HG03521 (cell line): Measurements from ENCODE around the gene NCKIPSD.

Source experiments
- ATAC-seq: cut with Tn5 transposase; IDR thresholded peaks from one replicate; pipeline ENCODE4 v1.9.1; 2021; ENCODE audit warnings: mild to moderate bottlenecking, moderate library complexity; ENCODE audit not compliant: unreplicated experiment

NCKIPSD gene

DNA sequence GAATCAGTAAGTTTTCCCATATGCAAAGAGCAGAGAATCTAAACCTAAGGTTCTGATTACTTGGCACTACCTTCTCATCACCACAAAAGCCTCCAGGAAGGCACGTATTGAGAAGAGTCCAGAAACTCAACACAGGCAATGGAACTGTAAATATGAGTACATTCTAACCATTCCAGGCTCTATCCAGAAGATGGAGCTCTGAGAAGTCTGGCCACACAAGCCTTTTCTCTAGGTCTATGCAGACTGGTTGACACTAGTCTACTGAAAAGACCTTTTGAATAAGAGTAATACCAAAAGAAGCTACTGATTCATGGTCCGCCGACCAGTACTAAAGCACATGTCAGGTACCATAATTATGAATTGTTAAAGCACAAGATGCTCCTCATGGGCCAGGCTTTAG, 12.2 kb upstream of the NCKIPSD start:
- no peak for ATAC-seq

DNA sequence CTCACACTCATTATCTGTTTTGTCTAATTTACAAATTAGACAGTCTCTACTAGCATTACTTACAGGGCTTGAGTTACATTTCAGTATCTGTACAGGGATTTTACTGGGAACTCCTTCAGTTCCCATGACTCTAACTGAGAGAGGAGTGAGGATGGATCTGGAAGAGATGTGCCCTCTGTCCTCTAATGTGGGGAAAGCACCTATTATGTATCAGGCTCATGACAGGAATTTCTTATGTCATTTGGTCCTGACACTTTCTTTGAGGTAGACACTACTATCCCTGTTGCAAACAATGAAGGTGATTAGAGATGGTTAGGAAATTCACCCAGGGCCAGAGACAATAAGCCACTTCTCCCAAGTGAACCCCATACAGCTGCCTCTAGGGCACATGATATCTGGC, 10.9 kb upstream of the NCKIPSD start:
- no peak for ATAC-seq

DNA sequence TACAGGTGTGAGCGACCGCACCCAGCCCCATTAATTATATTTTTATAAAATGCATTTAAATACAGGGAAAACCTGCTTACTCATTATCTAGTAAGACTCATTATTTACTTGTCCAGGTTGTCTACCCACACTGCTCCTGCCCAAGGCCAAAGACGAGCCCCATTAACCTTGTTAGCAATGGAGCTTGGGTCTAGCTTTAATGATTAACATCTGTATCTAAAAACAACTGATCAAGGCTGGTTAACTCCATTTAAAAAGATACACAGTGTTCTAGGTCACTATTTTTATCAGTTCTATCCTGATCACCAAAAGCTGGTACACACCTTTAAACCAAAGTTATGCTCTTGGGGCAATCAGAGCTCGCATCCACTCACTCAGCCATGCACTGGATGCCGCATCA, 10.4 kb upstream of the NCKIPSD start:
- no peak for ATAC-seq

DNA sequence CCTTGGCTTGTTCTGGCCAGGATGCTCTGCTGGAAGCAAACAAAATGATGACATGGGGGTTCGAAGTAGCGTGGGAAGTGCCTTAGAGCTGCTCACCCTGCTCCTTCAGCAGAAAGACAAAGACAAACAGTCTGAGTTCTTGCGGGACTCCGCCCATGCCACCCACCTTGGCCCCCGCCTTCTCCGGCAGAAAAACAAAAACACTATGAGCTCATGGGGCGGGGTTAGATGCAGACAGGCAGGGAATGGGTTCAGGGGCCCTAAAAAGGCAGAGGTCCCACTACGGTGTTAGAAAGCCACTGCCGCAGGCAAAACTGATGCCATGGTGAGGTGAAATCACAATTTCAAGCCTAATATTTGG, 9.7 kb upstream of the NCKIPSD start:
- no peak for ATAC-seq

DNA sequence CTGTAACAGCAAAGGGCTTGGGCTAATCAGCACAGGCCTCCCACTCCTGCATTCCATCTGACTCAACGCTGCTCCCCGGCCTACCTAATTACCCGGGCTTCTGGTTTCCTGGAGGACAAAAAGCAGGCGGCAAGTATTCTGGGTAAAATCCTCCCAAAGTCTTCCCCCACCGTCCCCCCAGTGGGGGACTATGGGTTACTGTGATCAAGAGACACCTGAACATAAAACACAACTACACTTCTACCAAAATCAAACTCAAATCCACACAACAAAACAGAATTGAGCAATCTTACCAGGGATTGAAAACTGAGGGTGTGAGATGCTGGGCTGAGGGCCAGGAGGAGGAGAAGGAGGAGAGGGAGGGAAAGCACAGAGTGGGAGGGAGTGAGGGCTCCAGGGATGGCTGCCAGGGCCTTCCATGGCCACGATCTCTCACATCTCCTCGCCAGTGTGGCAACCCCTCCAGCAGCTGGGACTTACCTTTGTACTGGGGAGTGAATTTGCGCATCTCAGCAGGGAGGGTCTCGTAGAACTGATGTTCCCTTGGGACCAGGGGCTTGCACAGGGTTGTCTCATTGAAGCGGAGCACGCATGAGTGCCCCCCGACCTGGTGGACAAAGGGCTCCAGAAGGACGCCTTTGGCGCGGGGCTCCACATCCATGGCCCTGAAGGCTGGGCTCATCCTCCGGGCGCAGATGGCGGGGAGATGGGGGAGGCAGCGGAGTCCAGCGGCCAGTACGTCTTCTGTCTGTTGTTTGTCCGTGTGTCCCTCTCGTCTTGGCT, 9.1 kb upstream of the NCKIPSD start:
- ATAC-seq = no peak

DNA sequence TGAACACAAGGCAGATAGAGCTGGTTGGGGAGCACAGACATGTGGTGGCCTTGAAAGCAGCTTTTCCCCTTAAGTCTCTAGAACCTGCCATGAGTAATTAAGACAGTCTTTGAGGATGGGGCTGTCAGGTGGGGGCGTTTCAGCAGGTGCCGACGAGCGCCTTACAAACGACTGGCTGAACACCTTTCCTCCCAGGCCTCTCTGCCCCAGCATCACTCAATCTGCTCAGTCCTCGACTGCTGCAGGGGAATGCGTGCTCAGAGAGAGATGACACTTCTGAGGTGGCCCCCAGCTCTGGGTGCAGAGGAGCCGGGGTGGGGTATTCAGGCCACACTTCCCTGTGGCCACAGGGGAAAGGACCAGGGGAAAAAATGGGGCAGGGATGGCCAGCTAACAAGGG, 8.1 kb upstream of the NCKIPSD start:
- no peak for ATAC-seq

DNA sequence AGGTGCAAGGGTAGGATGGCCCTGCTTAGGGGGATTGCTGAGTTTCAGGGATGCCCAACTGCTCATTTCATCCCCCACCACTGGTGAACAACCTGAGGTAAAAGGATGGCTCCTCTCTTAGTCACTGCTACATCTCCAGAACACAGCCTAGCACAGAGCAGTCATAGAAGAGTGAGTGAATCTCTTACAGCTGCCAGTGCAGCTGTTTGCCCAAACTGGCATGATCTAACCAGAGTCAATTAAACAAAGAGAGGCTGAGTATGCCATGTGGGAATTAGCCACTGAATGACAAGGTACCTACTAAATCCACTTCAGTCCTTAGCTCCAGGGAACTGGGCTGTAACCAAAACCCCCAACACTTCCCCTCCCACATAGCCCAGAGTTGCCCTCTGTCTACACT, 6.8 kb upstream of the NCKIPSD start:
- ATAC-seq = no peak

DNA sequence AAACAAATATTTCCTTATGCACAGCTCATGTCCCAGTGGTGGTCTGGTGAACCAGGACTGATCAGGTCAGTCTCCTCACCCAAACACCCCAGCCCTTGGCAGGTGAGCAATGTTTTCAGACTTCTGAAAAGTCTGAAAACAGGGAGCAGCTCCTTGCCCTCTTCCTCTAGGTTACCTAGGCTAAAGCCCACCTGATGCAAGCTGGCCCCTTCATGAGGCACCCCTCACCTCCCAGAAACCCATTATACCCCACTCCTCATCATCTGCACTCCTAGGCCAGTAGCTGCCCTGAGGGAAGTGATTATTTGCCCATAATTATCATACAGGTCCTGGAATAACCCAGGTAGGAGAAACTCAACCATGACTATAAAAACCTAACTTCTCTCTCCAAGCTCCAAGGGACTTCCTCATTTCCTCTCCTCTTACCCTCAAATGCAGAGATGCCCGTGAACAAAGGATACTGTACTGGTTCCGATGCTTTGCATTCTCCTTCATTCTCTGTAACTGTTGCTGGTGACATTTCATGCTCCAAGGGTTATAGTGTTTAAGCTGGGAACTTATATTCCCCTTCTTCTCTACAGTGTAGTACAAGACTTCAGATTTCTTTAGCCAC, 5.2 kb upstream of the NCKIPSD start:
- ATAC-seq = no peak

DNA sequence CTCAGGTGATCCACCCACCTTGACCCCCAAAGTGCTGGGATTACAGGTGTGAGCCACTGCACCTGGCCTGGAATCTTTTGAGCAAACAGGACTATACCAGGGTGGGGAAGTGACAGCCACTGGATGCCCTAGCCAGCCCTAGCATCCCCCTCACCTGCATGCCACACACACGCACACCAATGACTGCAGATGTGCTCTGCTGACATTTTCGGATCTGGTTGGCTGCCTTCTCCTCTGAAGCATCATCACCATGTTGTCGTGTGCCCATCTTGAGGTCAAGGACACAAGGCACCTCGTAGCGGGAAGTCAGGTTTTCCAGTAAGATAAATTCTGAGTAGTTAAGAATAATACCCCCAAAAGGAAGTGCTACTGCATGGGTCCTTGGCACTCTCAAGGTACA, 3.7 kb upstream of the NCKIPSD start:
- no peak for ATAC-seq

DNA sequence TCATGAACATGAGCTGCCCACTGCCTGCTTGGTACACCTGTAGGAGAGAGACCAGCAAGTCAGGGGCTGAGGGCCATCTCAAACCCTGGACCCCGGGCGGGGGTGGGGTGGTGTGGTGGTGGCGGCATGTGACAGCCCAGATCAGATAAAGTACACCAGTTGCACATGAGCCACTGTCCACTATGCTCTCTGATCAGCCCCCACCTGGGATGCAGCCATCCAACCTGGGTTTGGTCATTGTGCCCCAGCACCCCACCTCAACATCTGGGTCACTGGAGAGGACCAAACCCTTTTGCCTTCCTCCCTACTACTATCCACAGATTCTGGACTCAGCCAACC, 3.0 kb upstream of the NCKIPSD start:
- no peak for ATAC-seq

DNA sequence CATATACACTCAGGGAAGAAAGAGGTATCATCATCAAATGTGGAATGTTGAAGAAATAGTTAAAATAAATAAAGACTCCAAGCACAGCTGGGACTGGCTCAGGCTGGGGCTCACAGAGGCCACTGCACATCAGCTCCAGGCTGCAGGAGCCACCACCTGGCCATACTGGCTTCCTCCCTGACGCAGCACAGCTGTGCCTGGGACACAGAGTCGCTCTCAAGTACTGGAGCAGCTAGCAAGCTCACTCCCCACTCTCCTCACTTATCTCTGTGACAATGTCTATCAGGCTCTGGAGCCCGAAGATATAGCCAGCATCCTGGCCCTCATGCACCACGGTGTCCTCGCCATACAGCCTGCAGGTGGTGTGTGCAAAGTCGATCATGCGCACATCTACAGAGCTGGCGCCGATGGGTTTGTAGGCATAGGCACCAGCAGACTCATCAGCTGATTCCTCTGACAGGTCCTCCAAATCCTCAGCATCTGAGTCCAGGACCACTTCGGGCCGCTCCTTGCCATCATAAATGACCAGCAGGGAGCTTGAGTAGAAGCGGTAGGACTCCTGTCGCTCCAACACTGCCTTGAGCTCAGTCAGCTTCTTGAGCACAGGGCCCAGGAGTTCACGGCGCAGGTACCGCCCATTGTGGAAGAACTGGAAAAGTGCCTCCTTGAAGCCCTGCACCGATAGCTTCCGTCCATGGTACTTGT, 2.5 kb upstream of the NCKIPSD start:
- no peak for ATAC-seq

DNA sequence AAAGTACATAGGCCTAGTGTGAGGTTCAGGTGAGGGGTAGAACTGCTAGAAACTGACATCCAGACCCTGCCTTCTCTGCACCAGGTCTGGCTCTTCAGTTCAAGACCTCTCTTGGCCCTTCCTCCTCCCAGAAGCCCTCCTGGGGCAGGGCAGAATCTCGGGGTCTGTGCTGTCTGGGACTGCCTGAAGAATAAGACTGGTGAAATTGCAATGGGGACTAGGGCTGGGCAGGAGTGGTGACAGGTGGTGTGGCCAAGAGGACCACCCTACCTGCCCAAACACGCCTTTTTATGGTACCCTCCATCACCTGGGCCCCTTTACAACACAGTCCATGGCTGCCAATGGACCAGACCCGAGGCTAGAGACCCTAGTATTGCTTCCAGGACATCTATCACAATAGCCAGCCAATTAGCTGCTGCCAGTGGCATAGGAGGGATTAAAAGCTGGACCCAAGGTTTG, 1.5 kb upstream of the NCKIPSD start:
- ATAC-seq = no peak

DNA sequence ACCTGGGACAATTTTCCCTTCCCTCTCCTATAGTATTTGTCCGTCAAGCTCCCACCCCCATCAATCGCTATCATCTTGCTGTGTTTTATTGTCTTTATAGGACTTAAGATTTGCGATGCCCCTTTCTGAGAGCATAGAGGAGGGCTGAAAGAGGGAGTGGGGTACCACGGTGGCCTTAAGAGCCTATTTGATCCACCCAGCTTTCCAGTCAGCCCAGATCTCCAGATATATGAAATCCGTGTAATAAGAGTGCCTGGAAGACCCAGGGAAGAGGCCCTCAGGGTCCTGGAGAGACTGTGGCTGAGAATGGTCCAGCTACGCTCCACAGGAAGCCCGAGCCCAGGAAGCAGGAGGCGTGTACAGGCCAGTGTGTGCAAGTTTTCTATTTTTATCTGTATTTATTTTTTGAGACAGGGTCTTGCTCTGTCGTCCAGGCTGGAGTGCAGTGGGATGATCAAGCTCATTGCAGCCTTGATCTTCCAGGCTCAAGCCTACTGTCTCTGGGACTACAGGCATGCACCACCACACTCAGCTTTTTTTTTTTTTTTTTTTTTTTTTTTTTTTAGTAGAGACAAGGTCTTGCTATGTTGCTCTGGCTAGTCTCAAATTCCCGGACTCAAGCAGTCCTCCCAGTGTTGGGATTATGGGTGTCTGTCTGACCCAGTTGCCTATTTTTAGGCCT, 964 bp upstream of the NCKIPSD start:
- ATAC-seq = no peak

DNA sequence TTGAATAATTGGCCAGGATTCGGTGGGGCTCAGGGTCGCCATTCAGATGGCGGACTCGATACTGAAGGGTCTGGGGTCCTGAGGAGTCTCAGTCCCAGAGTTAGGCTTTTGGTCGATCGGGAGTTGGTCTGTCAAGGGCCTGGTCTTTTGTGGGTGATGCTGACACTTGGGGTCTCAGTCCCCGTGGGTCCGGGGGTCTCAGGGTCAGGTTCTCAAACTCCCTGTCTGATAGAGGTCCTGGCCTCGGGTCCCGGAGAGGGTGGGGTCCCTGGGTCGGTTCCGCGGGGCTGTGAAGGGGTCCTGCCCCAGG, 467 bp downstream of the NCKIPSD start:
- no peak for ATAC-seq

DNA sequence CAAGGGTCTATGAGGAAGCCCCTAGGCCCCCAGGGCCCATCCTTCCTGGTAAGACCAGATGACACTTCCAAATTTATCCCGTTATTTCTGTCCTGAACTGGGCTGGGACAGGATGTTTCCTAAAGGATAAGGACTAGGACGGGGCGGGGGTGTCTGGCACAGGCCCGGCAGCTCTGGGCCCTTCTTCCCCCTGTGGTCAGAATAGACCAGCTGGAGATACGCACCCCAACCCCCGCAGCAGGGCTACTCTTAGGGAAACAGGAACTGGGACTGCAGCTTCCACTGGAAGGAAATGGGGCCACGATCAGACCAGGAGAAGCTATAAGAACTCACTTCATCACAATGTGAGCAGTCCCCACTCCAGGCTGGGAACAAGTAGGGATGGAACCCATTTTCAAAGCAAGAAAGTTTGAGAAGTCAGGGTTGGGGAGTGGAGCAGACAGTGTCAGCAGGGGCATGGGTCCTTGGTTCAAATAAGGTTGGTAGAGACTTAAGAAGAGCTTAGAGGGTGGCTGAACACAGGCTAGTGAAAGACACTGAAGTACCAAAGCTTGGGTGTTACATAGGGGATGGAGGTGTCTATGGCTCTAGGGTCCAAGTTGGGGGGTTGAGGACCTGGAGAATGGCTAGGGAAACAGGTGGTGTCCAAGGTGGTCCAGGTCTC, 1.1 kb downstream of the NCKIPSD start:
- no peak for ATAC-seq

DNA sequence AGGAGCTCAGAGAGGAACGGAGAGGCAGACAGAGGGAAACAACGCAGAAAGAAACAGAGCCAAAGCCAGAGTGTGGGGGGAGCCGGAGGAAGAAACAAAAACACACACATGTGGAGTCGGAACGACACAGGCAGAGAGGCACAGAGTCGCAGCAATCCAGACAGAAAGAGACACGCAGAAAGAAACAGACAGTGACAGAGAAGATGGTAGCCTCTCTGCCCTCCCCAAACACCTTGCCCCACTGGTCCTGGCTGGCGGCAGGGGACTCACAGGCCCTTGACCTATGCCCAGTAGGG, 1.7 kb downstream of the NCKIPSD start:
- no peak for ATAC-seq

DNA sequence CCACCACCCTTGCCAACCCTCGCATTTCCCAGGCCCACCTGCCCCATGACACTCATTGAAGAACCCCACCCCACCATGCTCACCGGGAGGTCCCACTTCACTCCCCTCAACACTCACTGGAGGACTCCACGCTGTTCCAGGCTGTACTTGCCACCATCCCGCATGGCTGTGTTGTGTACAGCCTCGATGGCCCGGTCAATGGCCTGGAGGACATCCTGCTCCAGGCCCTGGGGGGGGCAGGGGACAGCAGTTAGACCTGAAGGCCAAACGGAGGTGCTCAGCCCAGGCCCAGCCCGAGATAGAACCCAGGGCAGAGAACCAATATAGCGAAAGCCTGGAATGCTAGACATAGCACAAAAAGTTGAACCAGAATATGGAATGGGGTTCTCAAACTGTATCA, 2.9 kb downstream of the NCKIPSD start:
- no peak for ATAC-seq

DNA sequence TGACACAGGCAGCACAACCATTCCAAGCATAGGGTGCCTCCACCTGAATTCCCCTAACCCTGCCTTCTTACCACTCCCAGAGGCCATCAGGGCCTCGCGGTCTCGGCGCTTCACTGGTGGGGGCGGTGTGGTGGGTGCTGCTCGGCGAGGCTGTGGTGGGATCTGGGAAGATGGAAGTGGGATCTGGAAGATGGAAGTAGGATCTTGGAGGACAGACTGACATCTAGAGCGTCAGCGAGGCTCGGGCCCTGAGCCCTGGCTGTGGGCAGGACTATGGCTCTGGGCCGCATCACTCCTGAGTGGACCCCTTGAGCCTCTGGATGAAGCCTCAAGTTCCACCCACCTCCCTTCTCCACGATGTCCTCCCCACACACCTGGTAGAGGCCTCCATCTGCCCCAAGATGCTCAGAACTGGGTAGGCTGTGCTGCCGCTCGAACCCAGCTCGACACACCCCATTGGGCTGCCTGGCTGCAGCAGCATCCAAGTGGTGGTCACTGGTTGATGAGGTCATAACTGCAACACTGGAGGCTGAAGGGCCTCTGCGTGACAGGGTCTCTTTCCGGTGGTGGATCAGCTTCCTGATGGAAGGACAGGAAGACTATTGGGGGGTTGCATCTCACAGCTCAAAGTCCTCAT, 3.6 kb downstream of the NCKIPSD start:
- no peak for ATAC-seq

DNA sequence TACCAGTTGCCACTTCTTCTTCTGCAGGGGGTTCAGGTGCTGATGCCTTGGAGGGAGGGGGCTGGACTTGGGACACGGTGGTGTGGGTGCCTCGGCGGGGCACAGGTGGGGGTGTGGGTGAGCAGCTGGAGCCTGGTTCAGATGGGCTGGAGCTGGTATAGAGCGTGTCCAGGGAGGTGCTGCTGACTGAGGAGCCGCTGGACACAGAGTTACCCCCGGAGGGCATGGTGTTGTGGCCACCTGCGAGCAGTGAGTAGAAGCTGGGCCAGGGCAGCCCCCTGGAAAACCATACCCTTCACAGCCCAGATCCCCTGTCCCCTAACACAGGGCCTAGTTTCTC, 4.2 kb downstream of the NCKIPSD start:
- ATAC-seq = no peak

DNA sequence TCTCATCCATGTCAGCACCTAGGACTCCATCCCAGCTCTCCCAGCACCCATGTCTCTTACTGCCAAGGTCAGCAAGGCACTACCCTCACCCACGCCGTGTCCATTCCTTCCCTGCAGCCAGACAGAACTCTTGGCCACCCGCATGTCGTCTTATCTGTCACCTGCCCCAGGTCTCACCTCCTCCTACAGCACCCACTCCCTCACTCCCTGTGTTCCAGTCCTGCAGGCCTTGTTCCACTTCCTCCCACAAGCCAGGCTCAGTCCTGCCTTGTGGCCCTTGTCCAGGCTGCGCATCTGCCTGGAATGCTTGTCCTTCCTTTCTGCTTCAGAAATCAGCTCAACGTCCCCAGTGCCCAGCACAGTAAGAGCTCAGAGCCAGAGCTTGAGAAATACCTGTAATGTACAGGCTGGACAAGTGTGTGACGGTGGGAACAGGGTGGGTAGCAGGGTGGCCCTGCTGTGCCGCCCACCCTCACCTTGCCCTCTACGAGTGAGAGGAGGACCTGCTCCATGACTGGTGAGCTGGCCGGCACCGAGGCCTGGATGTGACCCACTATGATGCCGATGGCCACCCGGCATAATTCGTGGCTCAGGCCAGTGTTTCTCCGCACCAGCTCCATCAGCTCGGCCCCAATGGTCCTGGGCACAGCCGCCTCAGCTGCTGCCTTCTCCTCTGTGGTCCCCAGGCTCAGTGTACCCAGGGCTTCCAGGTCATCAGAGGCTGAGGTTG, 4.7 kb downstream of the NCKIPSD start:
- ATAC-seq = no peak
